ENCODE results near the gene CSRP1.

DNA sequence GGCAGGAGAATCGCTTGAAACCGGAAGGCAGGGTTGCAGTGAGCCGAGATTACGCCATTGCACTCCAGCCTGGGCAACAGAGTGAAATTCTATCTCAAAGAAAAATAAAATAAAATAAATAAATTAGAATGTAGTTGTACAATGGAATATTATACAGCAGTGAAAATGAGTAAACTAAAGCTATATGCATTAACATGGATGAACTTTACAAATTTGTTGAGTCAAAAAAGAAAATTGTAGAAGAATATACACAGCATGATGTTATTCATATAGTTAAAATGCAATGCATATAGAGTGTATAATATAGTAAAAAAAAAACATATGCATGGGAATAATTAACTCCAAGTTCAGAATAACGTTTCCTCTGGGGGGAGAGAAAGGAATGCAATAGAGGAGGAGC lies 21.0 kb upstream of the CSRP1 start:
- TF ChIP-seq POLR2A (IDR thresholded peaks at IDR 0.05): no peak
- TF ChIP-seq, protein P1, sequence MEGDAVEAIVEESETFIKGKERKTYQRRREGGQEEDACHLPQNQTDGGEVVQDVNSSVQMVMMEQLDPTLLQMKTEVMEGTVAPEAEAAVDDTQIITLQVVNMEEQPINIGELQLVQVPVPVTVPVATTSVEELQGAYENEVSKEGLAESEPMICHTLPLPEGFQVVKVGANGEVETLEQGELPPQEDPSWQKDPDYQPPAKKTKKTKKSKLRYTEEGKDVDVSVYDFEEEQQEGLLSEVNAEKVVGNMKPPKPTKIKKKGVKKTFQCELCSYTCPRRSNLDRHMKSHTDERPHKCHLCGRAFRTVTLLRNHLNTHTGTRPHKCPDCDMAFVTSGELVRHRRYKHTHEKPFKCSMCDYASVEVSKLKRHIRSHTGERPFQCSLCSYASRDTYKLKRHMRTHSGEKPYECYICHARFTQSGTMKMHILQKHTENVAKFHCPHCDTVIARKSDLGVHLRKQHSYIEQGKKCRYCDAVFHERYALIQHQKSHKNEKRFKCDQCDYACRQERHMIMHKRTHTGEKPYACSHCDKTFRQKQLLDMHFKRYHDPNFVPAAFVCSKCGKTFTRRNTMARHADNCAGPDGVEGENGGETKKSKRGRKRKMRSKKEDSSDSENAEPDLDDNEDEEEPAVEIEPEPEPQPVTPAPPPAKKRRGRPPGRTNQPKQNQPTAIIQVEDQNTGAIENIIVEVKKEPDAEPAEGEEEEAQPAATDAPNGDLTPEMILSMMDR (IDR thresholded peaks at IDR 0.05): no peak

All from tibial nerve (tissue), 3 donors.